Pericardium fibroblast (primary cell): ENCODE results near the gene KCNS1. TPM values are rescaled to one million over a fixed set of nuclear protein-coding genes. Genes with fewer than 3 reads are reported as not detected.

Experiments used
- total RNA-seq: library from RNA; depleted of rRNA; stranded (reverse); fragments of >200 nt; gene quantifications from 2 replicates; pipeline ENCODE4 v1.2.3, GENCODE V29; 2015

Gene KCNS1
- total RNA-seq: 1.4 TPM in 2 replicates

GRCh38 chr20:45100563-45101245 is at the start of gene KCNS1:
TSS of gene KCNS1 (minus strand) at chr20:45101127. CDS start at chr20:45099236, 1,891 bp downstream.

GRCh38 chr20:45124365-45124764 is 23.4 kb upstream of the KCNS1 start, which contains the start of gene WFDC12:
TSS of gene WFDC12 (minus strand) at chr20:45124465. CDS start at chr20:45124447, 18 bp downstream.

GRCh38 chr20:45114465-45115385 is 13.8 kb upstream of the KCNS1 start, which contains the start of gene WFDC5:
TSS of gene WFDC5 (minus strand) at chr20:45115174. CDS start at chr20:45115083, 91 bp downstream.

Other genes with a start within 250 kb of the KCNS1 start
- 93.9 and 120 TPM in 2 replicates for gene YWHAB, start 215.4 kb downstream of the KCNS1 start, total RNA-seq
- 6.9 and 20.2 TPM in 2 replicates for gene PABPC1L, start 191.1 kb downstream of the KCNS1 start, total RNA-seq
- 18.3 and 18.8 TPM in 2 replicates for gene TOMM34, start 140.7 kb downstream of the KCNS1 start, total RNA-seq
- gene STK4, start 134.6 kb downstream of the KCNS1 start, total RNA-seq: 11.3 and 12.5 TPM in 2 replicates
- not detected in 2 replicates for gene WFDC5, start 14.0 kb upstream of the KCNS1 start, total RNA-seq
- gene WFDC12, start 23.3 kb upstream of the KCNS1 start, total RNA-seq: not detected in 2 replicates
- gene PI3, start 73.8 kb upstream of the KCNS1 start, total RNA-seq: not detected in 2 replicates
- gene SEMG1, start 105.9 kb upstream of the KCNS1 start, total RNA-seq: not detected in 2 replicates
- not detected in 2 replicates for gene SEMG2, start 120.2 kb upstream of the KCNS1 start, total RNA-seq
- 1.7 and 19.5 TPM in 2 replicates for gene SLPI, start 153.4 kb upstream of the KCNS1 start, total RNA-seq
- gene RBPJL, start 205.7 kb upstream of the KCNS1 start, total RNA-seq: not detected in 2 replicates
- gene MATN4, start 207.2 kb upstream of the KCNS1 start, total RNA-seq: 1.6 TPM in 1 of 2 replicates, not detected in the other
- 45.2 and 48.1 TPM in 2 replicates for gene SDC4, start 247.3 kb upstream of the KCNS1 start, total RNA-seq